ENCODE results near the gene PRMT3. TPM values are rescaled to one million over a fixed set of nuclear protein-coding genes. Genes with fewer than 3 reads are reported as not detected.
"Not testable (repeated sequence)": the region's sequence is repeated elsewhere in the genome, so short reads cannot be mapped to it uniquely, and the experiment has no call there.

The PRMT3 gene
- total and polyA plus RNA-seq, 2 experiments from 2014 or later: 9.8 to 11.7 TPM

DNA sequence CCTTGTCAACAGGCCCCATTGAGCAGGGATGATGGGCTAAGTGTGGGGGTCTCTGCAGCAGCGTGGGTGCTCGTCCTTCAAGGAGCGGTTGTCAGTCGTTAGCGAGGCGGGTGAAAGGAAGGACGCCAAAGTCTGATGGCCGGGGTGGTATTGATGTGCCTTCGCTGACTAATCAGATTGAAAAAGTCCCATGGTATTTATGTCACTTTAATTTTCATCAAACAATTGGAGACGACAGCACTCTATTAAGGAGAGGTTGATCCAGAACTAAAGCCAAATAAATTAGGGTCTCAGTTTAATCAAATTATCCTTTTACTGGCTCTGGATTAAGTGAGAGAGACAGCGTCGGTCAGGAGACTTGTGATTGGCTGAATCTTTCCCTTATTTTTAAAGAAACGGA lies 14.4 kb upstream of the PRMT3 start:
- TF ChIP-seq EZH2phosphoT487 (IDR thresholded peaks at IDR 0.05; ENCODE audit: insufficient read depth, low read depth) (no peak), EZH2 (IDR thresholded peaks at IDR 0.05; ENCODE audit: insufficient read depth, poor library complexity, severe bottlenecking) (no peak)
- H3K27ac ChIP-seq: no peak overlapping the region
- H3K9me3 ChIP-seq (ENCODE audit: low read depth): no peaks in the 10 kb centered on the region
- 0 out of 2 replicates have a peak, but pooled peaks cover under 1% of the 10 kb centered on the region for H3K36me3 ChIP-seq (ENCODE audit: low read depth)
- H3K9ac ChIP-seq: no peak overlapping the region
- H3F3A ChIP-seq (ENCODE audit: insufficient read depth): peaks cover 10% of the 10 kb centered on the region; the same call in 1 of the 2 replicates
- WGBS, 2 experiments (ENCODE audit: low coverage in 1 of 2, low lambda C conversion rate in 2 of 2, missing lambda C conversion rate in 2 of 2): 86 to 88% methylated on average over 13 of the region's 13 CpGs
- H2AFZ ChIP-seq: no peak overlapping the region
- no peak for DNase-seq
- H3K9me2 ChIP-seq (ENCODE audit: insufficient read depth): no peaks in the 10 kb centered on the region
- H3K27me3 ChIP-seq (replicated peaks; ENCODE audit: insufficient read depth): no peaks in the 10 kb centered on the region
- no peaks in the 10 kb centered on the region for H4K20me1 ChIP-seq (ENCODE audit: insufficient read depth)
- H3K79me2 ChIP-seq (ENCODE audit: insufficient read depth): no peaks in the 10 kb centered on the region
- in situ Hi-C loops (cut with MboI): no loop called here
- H3K4me2 ChIP-seq (ENCODE audit: unreplicated experiment): no peak overlapping the region
- peaks cover 7% of the 10 kb centered on the region for H3K4me1 ChIP-seq (ENCODE audit: insufficient read depth)
- no peak overlapping the region for H3K4me3 ChIP-seq

DNA sequence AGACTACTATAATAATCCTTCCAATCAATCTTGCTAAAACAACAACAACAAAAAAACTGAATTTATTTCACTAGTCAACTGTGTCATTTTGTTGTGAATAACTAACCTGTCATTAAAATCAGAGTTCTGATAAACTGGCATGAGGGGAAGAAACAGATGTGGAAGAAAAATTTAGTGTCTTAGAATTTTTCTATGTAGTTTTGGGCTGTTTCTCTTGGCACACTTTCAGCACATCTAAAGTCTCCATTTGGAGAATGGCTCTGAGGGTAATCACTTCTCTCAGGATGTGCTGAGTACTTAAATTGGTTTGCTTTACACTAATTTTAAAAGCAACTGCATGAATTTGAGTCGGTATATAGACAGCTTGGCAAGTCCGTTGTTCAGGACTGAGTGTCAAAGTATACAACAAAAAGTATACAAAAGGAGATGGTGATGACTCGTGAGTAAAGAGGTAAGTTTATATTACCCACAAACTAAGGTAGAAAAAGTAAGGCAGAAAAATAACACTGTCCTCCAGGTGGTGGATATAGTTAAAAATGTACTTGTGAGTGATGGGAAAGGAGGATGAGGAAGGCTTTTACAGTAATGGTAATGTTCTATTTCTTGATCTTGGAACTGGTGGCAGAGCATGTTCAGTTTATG lies 13.8 kb upstream of the PRMT3 start:
- WGBS, 2 experiments (ENCODE audit: low coverage in 1 of 2, low lambda C conversion rate in 2 of 2, missing lambda C conversion rate in 2 of 2): 65 to 66% methylated on average over 3 of the region's 3 CpGs
- in situ Hi-C loops (cut with MboI): no loop called here
- H3K4me1 ChIP-seq (ENCODE audit: insufficient read depth): peaks cover 2% of the 10 kb centered on the region; the same call in 1 of the 2 replicates
- TF ChIP-seq EZH2 (IDR thresholded peaks at IDR 0.05; ENCODE audit: insufficient read depth, poor library complexity, severe bottlenecking) (no peak), EZH2phosphoT487 (IDR thresholded peaks at IDR 0.05; ENCODE audit: insufficient read depth, low read depth) (no peak)
- H3K4me2 ChIP-seq (ENCODE audit: unreplicated experiment): no peak overlapping the region
- 0 out of 2 replicates have a peak, but pooled peaks cover 3% of the 10 kb centered on the region for H3K36me3 ChIP-seq (ENCODE audit: low read depth)
- H3F3A ChIP-seq (ENCODE audit: insufficient read depth): 0 out of 2 replicates have a peak, but pooled peaks cover 4% of the 10 kb centered on the region
- no peaks in the 10 kb centered on the region for H3K27me3 ChIP-seq (replicated peaks; ENCODE audit: insufficient read depth)
- H3K9me2 ChIP-seq (ENCODE audit: insufficient read depth): no peaks in the 10 kb centered on the region
- H3K4me3 ChIP-seq: no peak overlapping the region
- no peak overlapping the region for H3K27ac ChIP-seq
- H3K9me3 ChIP-seq (ENCODE audit: low read depth): no peaks in the 10 kb centered on the region
- no peaks in the 10 kb centered on the region for H3K79me2 ChIP-seq (ENCODE audit: insufficient read depth)
- H2AFZ ChIP-seq: no peak overlapping the region
- no peak for DNase-seq
- no peaks in the 10 kb centered on the region for H4K20me1 ChIP-seq (ENCODE audit: insufficient read depth)
- H3K9ac ChIP-seq: no peak overlapping the region

- DNase-seq: peak; percentile 10
- no peaks in the 10 kb centered on the region for H4K20me1 ChIP-seq (ENCODE audit: insufficient read depth)
- H3K4me1 ChIP-seq (ENCODE audit: insufficient read depth): no peaks in the 10 kb centered on the region
- H3K9me3 ChIP-seq (ENCODE audit: low read depth): no peaks in the 10 kb centered on the region
- 0 out of 2 replicates have a peak, but pooled peaks cover 3% of the 10 kb centered on the region for H3K36me3 ChIP-seq (ENCODE audit: low read depth)
- no peak overlapping the region for H2AFZ ChIP-seq
- H3K79me2 ChIP-seq (ENCODE audit: insufficient read depth): no peaks in the 10 kb centered on the region
- H3K9me2 ChIP-seq (ENCODE audit: insufficient read depth): no peaks in the 10 kb centered on the region
- in situ Hi-C loops (cut with MboI): no loop called here
- no peaks in the 10 kb centered on the region for H3F3A ChIP-seq (ENCODE audit: insufficient read depth)
- H3K27me3 ChIP-seq (replicated peaks; ENCODE audit: insufficient read depth): no peaks in the 10 kb centered on the region
- H3K4me3 ChIP-seq: no peak overlapping the region
- no peak overlapping the region for H3K27ac ChIP-seq
- TF ChIP-seq EZH2phosphoT487 (IDR thresholded peaks at IDR 0.05; ENCODE audit: insufficient read depth, low read depth): no peak
- TF ChIP-seq EZH2 (IDR thresholded peaks at IDR 0.05; ENCODE audit: insufficient read depth, poor library complexity, severe bottlenecking): no peak
- H3K9ac ChIP-seq: no peak overlapping the region
- H3K4me2 ChIP-seq (ENCODE audit: unreplicated experiment): no peak overlapping the region
- 85 to 89% methylated on average over 9 of the region's 9 CpGs for WGBS, 2 experiments (ENCODE audit: low coverage in 1 of 2, low lambda C conversion rate in 2 of 2, missing lambda C conversion rate in 2 of 2)
Observed at GRCh38 chr11:20374741-20375300, 12.7 kb upstream of the PRMT3 start.

- 0 out of 2 replicates have a peak, but pooled peaks cover 3% of the 10 kb centered on the region for H3K36me3 ChIP-seq (ENCODE audit: low read depth)
- H3K4me2 ChIP-seq (ENCODE audit: unreplicated experiment): no peak overlapping the region
- no peaks in the 10 kb centered on the region for H3F3A ChIP-seq (ENCODE audit: insufficient read depth)
- H3K9me2 ChIP-seq (ENCODE audit: insufficient read depth): no peaks in the 10 kb centered on the region
- no peaks in the 10 kb centered on the region for H3K9me3 ChIP-seq (ENCODE audit: low read depth)
- H4K20me1 ChIP-seq (ENCODE audit: insufficient read depth): no peaks in the 10 kb centered on the region
- no peaks in the 10 kb centered on the region for H3K79me2 ChIP-seq (ENCODE audit: insufficient read depth)
- in situ Hi-C loops (cut with MboI): no loop called here
- 95 to 98% methylated on average over 3 of the region's 3 CpGs for whole genome bisulfite sequencing, 2 experiments (ENCODE audit: low coverage in 1 of 2, low lambda C conversion rate in 2 of 2, missing lambda C conversion rate in 2 of 2)
- no peak for TF ChIP-seq EZH2 (IDR thresholded peaks at IDR 0.05; ENCODE audit: insufficient read depth, poor library complexity, severe bottlenecking)
- no peak for TF ChIP-seq EZH2phosphoT487 (IDR thresholded peaks at IDR 0.05; ENCODE audit: insufficient read depth, low read depth)
- H2AFZ ChIP-seq: no peak overlapping the region
- no peak for DNase-seq
- H3K9ac ChIP-seq: no peak overlapping the region
- H3K4me3 ChIP-seq: no peak overlapping the region
- no peak overlapping the region for H3K27ac ChIP-seq
- H3K4me1 ChIP-seq (ENCODE audit: insufficient read depth): no peaks in the 10 kb centered on the region
- no peaks in the 10 kb centered on the region for H3K27me3 ChIP-seq (replicated peaks; ENCODE audit: insufficient read depth)
Observed at GRCh38 chr11:20376162-20376730, 11.3 kb upstream of the PRMT3 start.

DNA sequence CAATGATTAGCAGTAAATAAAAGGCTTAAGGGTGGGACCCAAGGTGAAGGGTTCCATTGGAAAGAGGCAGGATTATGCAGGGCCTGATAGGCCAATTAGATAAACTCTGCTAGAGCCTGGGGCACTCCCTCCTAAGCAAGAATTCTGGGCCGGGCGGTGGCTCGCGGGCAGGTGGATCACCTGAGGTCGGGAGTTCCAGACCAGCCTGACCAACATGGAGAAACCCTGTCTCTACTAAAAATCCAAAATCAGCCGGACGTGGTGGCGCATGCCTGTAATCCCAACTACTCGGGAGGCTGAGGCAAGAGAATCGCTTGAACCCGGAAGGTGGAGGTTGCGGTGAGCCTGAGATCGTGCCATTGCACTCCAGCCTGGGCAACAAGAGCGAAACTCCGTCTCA lies 1.5 kb upstream of the PRMT3 start:
- H3K27me3 ChIP-seq (replicated peaks; ENCODE audit: insufficient read depth); H3K4me2 ChIP-seq (ENCODE audit: unreplicated experiment); in situ Hi-C loops (cut with MboI): not testable (repeated sequence)

More for the DNA sequence above, 1.5 kb upstream of the PRMT3 start:
- not testable (repeated sequence) for H3F3A ChIP-seq (ENCODE audit: insufficient read depth); H3K4me1 ChIP-seq (ENCODE audit: insufficient read depth); H2AFZ ChIP-seq; H3K9ac ChIP-seq; H3K36me3 ChIP-seq (ENCODE audit: low read depth); DNase-seq; H3K4me3 ChIP-seq; H3K27ac ChIP-seq; H3K9me3 ChIP-seq (ENCODE audit: low read depth); H4K20me1 ChIP-seq (ENCODE audit: insufficient read depth); H3K9me2 ChIP-seq (ENCODE audit: insufficient read depth)
- H3K79me2 ChIP-seq (ENCODE audit: insufficient read depth): peaks cover 16% of the 10 kb centered on the region
- 83 to 86% methylated on average over 15 of the region's 15 CpGs for WGBS, 2 experiments (ENCODE audit: low coverage in 1 of 2, low lambda C conversion rate in 2 of 2, missing lambda C conversion rate in 2 of 2)

All from GM23248 (cell line).